Thymus (tissue), 11 donors: ENCODE data around the gene CAV1. TPM values are rescaled to one million over a fixed set of nuclear protein-coding genes. Genes with fewer than 3 reads are reported as not detected.

Experiments used
- DNase-seq, 9 donors: peaks; one replicate each; pipeline ENCODE4 v3.0.0-alpha.2; 2013; ENCODE audit warnings: low spot score in 9 of 9, low read depth in 6 of 9, missing footprints in 1 of 9
- H3K27ac ChIP-seq, 2 donors: one replicate each; pipeline ENCODE4 v1.5.1; 2013; ENCODE audit warnings: control low read depth in 1 of 2, low read depth in 1 of 2, low read length in 1 of 2, mild to moderate bottlenecking in 1 of 2, moderate library complexity in 1 of 2
- H3K27me3 ChIP-seq, 2 donors: one replicate each; pipeline ENCODE4 v1.5.1; 2013; ENCODE audit warnings: low read length in 1 of 2; ENCODE audit not compliant: control insufficient read depth in 2 of 2, insufficient read depth in 1 of 2
- H3K36me3 ChIP-seq, 2 donors: one replicate each; pipeline ENCODE4 v1.5.1; 2013; ENCODE audit warnings: low read length in 1 of 2, mild to moderate bottlenecking in 1 of 2, moderate library complexity in 1 of 2; ENCODE audit not compliant: control insufficient read depth in 2 of 2, insufficient read depth in 2 of 2
- H3K4me1 ChIP-seq, 2 donors: one replicate each; pipeline ENCODE4 v1.5.1; 2013; ENCODE audit warnings: low read length in 2 of 2; ENCODE audit not compliant: control insufficient read depth in 2 of 2, insufficient read depth in 2 of 2
- H3K4me3 ChIP-seq, 2 donors: one replicate each; pipeline ENCODE4 v1.5.1; 2013; ENCODE audit warnings: low read length in 2 of 2, control low read depth in 1 of 2, mild to moderate bottlenecking in 1 of 2
- H3K9me3 ChIP-seq, 2 donors: one replicate each; pipeline ENCODE4 v1.5.1; 2013; ENCODE audit warnings: low read length in 1 of 2, mild to moderate bottlenecking in 1 of 2; ENCODE audit not compliant: control insufficient read depth in 2 of 2, insufficient read depth in 1 of 2
- WGBS: extraction: QIAGEN DNeasy Blood & Tissue Kit; methylation state at CpG from one replicate; pipeline ENCODE4 v1.1.7; 2013; 5-methylcytosine and 5-hydroxymethylcytosine counted together
- polyA plus RNA-seq: library from polyadenylated mRNA; stranded (reverse); fragments of 200-250 nt; gene quantifications from one replicate; pipeline ENCODE4 v1.2.3, GENCODE V29; 2013
- total RNA-seq: library from RNA; stranded (reverse); fragments of 120-200 nt; gene quantifications from one replicate; pipeline ENCODE4 v1.2.4, GENCODE V29; 2013
- donor health status: healthy.

Gene CAV1
- total and polyA plus RNA-seq, 2 donors = 26.4 to 50.6 TPM

DNA sequence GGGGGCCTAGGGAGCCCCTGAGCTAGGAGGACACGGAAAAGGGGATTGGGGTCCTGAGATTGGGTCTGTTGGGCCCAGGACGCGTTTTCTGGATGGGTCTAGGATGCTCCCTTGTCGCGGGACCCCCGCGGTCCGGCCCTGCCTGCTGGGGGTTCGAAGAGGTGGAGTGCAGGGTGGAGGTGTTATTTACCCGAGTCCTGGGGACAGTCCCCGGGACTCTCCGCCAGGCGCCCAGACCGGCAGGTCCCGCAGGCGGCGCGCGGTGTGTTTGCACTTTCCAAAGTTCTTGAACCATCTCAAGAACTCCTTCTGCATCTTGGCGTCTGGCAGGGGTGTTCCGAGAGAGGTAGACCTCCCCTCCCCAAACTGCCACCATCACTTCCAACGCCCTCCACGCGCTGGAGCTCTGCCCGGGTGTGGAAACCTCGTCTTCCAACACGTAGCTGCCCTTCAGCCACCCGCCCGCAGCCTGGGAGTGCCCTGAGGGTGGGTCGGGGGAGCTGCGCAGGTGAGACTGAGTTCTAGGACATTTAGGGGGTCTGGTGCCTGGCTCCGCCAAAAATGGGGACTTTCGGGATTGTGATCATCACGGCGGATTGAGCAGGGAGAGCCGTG lies 569 bp downstream of the CAV1 start:
- Histone ChIP-seq H3K4me1 (peaks cover 3 to 28% of the 10 kb centered on the region in 2 donors), H3K27ac (peak overlapping the region in 1 of 2 donors; percentile 77), H3K4me3 (peak overlapping the region; percentile 40 to 43), H3K27me3 (peaks cover 41 to 60% of the 10 kb centered on the region in 2 donors), H3K9me3 (peaks cover 0 to 4% of the 10 kb centered on the region in 2 donors), H3K36me3 (no peaks in the 10 kb centered on the region)
- peak in 1 of 9 donors; percentile 21 for DNase-seq
- WGBS = 2% methylated on average over 36 of the region's 36 CpGs

DNA sequence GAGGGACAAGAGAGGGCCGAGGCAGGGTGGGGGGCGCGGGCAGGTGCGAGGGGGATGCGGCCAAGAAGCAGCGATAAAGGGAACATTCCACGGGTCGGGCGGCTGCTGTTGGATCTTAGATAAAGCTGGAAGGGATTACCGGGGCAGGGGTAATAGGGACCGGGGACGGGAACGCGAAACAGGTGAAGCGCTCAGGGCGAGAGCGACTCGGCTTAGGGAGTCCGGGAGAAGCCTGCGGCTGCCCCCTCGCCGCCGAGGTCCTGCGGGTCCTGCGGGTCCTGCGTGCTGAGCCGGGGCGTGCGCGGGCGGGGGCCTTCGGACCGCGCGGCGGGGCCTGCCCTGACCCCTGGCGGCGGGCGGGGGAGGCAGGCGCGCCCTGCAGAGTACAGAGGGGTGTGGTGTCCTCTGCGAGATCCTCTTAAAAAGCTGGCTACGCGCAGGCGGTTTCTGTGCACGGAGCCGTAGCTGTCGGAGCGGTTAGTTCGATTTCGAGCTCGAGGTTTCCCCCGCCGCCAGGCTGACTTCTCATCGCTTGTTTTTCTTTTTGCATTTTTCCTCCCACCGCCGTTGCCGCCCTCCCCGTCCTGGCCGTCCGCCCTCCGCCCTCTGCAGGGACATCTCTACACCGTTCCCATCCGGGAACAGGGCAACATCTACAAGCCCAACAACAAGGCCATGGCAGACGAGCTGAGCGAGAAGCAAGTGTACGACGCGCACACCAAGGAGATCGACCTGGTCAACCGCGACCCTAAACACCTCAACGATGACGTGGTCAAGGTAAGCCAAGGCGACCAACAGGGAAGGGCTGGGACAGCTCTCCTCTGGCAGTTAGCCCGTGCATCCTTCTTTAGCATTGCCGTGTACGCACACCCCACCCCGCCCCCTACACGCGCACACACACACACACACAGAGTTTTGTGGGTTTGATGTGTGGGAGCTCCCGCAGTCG lies 1.4 kb downstream of the CAV1 start:
- peaks cover 0 to 4% of the 10 kb centered on the region in 2 donors for H3K9me3 ChIP-seq
- H3K27ac ChIP-seq = peak overlapping the region in 1 of 2 donors; percentile 64
- under 1% methylated on average over 83 of the region's 83 CpGs for WGBS
- H3K4me1 ChIP-seq = peaks cover 3 to 28% of the 10 kb centered on the region in 2 donors
- DNase-seq = peak in 6 of 9 donors; percentile 24 to 69 (median 38)
- H3K36me3 ChIP-seq = no peaks in the 10 kb centered on the region
- peak overlapping the region; percentile 40 to 43 for H3K4me3 ChIP-seq
- peaks cover 39 to 60% of the 10 kb centered on the region in 2 donors for H3K27me3 ChIP-seq

DNA sequence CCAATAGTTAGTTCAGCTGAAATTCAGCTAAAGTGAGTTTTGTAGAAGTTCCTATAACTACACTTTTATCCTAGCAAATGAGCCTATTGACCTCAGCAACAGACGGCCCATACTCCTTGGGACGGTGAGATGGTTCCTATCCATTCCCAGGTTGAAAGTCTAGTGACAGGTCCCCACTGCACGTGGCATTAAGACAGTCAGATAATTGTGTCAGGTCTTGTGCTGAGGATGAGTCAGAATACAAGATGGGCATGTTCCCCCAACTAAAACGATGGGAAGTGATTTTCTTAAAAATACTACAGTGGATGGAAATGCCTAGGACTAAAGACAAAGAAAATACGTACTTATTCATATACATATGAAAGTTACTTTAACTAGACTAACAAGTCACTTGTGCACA lies 2.1 kb downstream of the CAV1 start:
- 52% methylated on average over 5 of the region's 5 CpGs for WGBS
- Histone ChIP-seq H3K27ac (no peak overlapping the region), H3K27me3 (peaks cover 37 to 55% of the 10 kb centered on the region in 2 donors), H3K4me1 (peaks cover 3 to 28% of the 10 kb centered on the region in 2 donors), H3K36me3 (no peaks in the 10 kb centered on the region), H3K4me3 (no peak overlapping the region), H3K9me3 (peaks cover 0 to 4% of the 10 kb centered on the region in 2 donors)
- DNase-seq = no peak

DNA sequence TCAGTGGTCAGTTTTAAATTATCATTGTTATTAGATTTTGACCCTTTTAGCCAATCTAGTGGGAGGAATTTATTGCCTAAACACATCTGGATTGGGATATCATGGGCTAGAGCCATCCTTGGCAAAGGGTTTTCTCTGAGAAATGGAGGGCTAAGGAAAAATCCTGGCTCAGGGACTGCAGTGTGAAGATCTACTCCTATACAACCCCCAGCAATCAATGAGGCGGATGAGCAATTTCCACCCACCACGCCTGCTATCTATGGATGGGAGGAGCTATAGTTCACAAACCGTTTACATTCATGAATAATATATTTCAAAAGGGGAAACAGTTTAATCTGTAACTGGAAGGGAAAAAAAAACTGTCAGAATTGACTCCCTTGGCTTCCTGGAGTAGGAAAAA lies 2.7 kb downstream of the CAV1 start:
- Histone ChIP-seq H3K27me3 (peaks cover 32 to 49% of the 10 kb centered on the region in 2 donors), H3K27ac (no peak overlapping the region), H3K36me3 (no peaks in the 10 kb centered on the region), H3K9me3 (peaks cover 0 to 4% of the 10 kb centered on the region in 2 donors), H3K4me3 (no peak overlapping the region), H3K4me1 (peaks cover 3 to 28% of the 10 kb centered on the region in 2 donors)
- 80% methylated on average over 3 of the region's 3 CpGs for WGBS
- no peak for DNase-seq

DNA sequence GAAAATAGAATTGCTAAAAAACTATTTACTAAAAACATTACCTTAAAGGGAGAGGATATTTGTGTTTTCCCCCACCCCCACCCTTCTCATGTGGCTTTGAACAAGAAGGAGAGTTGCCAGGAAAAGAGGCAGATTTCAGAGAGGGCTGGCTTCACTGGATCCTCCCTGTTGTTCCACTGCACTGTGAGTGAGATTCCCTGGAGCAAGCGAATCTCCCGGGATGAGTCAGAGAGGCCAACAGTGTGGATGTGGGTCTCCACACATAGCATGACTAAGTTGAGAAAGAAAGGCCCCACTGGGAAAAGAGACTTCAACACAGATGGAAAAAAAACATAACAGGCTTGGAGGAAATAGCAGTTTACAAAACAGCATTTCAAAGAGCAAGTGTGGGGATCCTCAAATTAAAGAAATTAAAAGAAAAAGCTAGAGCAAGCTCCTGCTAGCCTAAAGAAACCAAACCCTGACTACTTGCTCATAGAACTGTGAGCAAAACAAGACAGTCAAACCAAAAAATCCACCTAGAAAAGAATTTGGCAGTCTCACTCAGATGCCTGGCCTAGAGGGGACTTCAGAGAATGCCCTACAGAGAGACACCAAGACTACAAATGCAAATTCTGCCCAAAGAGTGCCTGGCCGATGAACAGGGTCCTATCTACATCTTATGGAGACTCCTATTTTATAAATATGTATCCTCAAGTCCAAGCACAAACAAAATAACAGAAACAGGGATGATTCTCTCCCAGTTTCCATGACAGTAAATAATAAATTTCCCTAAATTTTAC lies 3.4 kb downstream of the CAV1 start:
- Histone ChIP-seq H3K9me3 (peaks cover 0 to 4% of the 10 kb centered on the region in 2 donors), H3K36me3 (no peaks in the 10 kb centered on the region), H3K4me1 (peaks cover 3 to 28% of the 10 kb centered on the region in 2 donors), H3K4me3 (no peak overlapping the region), H3K27ac (no peak overlapping the region), H3K27me3 (peaks cover 30 to 43% of the 10 kb centered on the region in 2 donors)
- no peak for DNase-seq
- WGBS = 93% methylated on average over 3 of the region's 3 CpGs

DNA sequence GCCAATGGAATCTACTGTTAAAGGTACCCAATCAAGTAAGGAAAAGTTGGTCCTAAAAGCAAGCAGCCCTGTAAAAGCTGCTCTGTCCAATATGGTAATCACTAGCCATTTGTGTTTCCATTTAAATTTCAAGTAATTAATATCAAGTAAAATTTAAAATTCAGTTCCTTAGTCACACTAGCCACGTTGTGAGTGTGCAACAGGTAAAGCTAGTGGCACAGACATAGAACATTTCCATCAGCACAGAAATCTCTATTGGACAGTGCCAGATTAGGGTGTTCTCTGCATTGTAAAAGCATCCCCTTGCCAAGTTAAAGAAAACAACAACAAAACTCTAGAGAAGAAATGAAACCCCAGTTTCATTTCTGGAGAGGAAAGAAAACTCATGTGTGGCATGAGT lies 4.4 kb downstream of the CAV1 start:
- no peak overlapping the region for H3K4me3 ChIP-seq
- no peaks in the 10 kb centered on the region for H3K36me3 ChIP-seq
- peaks cover 3 to 28% of the 10 kb centered on the region in 2 donors for H3K4me1 ChIP-seq
- H3K9me3 ChIP-seq = peaks cover 0 to 4% of the 10 kb centered on the region in 2 donors
- WGBS = 82% methylated on average over 1 of the region's 1 CpG
- no peak for DNase-seq
- H3K27me3 ChIP-seq = peaks cover 21 to 33% of the 10 kb centered on the region in 2 donors
- no peak overlapping the region for H3K27ac ChIP-seq

DNA sequence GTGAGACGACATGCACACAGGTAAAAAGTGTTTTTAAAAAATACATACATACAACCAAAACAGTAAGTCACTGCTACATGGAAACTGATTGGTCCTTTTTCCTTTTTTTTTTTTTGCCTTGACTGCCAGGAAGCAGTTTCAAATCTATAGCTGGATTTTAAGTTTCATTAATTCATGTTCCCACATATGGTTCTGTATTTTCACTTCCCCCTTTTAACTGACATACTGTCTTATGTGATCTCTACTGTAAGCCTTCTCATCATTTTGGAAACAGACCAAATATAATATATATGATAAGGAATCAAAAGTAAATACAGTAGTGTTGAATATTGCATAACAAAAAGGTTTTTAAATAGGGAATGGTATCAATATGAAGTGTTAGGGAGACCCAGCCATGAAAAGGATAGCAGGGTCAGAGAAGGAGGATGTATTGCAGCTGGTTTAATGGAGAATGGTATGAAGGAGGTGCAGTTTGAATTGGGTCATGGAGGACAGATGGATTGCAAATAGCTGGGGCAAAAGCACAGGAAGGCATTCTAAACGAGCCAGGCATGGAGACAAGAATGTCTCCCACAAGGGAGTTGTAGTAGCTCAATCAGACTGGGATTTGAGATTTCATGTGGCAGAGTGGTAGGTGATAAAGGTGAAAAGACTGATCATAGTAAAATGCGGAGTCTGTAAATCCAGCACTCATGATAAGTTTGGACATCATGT lies 5.4 kb downstream of the CAV1 start:
- H3K27ac ChIP-seq = no peak overlapping the region

DNA sequence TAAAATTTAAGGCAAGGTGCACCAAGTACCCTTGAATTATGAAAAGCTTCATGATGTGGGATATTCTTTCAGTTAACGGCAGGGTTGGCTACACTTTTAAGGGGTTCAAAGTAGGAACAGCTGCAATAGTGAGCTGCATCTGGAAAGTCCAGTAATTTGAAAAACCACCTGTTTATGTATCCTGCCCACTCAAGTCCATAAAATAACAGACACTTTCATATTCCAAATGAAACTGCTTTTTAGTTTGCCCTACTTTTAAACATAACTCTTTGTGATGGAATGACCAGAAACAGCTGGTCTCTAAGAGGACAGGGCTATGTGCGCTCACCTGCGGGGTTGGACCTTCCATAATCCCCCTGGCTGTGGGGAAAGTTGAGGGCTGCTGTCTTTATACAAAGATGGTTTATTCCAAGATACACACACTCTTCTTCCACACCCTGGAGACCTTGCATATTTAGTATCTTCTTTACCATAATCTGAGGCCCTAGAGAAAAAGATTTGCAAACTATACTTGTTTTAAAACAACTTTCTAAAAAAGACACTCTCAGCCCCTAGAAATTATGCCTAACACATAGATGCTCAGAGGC lies 7.4 kb downstream of the CAV1 start:
- H3K27ac ChIP-seq = no peak overlapping the region
- no peak for DNase-seq
- peaks cover 0 to 4% of the 10 kb centered on the region in 2 donors for H3K27me3 ChIP-seq
- H3K9me3 ChIP-seq = no peaks in the 10 kb centered on the region
- H3K36me3 ChIP-seq = no peaks in the 10 kb centered on the region
- H3K4me3 ChIP-seq = no peak overlapping the region
- H3K4me1 ChIP-seq = peaks cover 0 to 3% of the 10 kb centered on the region in 2 donors
- WGBS = 96% methylated on average over 3 of the region's 3 CpGs

More for the DNA sequence above, 5.4 kb downstream of the CAV1 start:
- Histone ChIP-seq H3K9me3 (peaks cover 0 to 3% of the 10 kb centered on the region in 2 donors), H3K36me3 (no peaks in the 10 kb centered on the region), H3K27me3 (peaks cover 12 to 23% of the 10 kb centered on the region in 2 donors), H3K4me1 (peaks cover 3 to 19% of the 10 kb centered on the region in 2 donors), H3K4me3 (no peak overlapping the region)
- no peak for DNase-seq
- 92% methylated on average over 3 of the region's 3 CpGs for WGBS
